Endothelial cell of umbilical vein (primary cell): ENCODE data around the gene MARCHF9.

Source experiments
- CTCF ChIP-seq, 2 donors: IDR thresholded peaks; 1 replicate in 1 of 2; 2 replicates in 1 of 2; pipeline ENCODE4 v1.5.1; 2011; ENCODE audit warnings: low read length in 2 of 2, mild to moderate bottlenecking in 2 of 2, moderate library complexity in 2 of 2, control low read depth in 1 of 2, inconsistent platforms in 1 of 2, low read depth in 1 of 2; ENCODE audit not compliant: insufficient read depth in 1 of 2; ENCODE audit errors: extremely low read depth in 1 of 2
- JUN ChIP-seq: IDR thresholded peaks from 2 replicates; pipeline ENCODE4 v1.6.1; 2011; ENCODE audit warnings: borderline replicate concordance, low read depth; ENCODE audit not compliant: insufficient read length, insufficient read depth
- POLR2A ChIP-seq: IDR thresholded peaks from 2 replicates; pipeline ENCODE4 v1.6.1; 2012; ENCODE audit warnings: low read depth, mild to moderate bottlenecking, control low read depth, low read length
- POLR2AphosphoS5 ChIP-seq: IDR thresholded peaks from 2 replicates; pipeline ENCODE4 v1.6.1; 2012; ENCODE audit warnings: low read depth, mild to moderate bottlenecking, control low read depth, low read length, moderate library complexity; ENCODE audit not compliant: insufficient read depth

GRCh38 chr12:57777911-57778310, 23.0 kb downstream of the MARCHF9 start:
- no peak for TF ChIP-seq CTCF (IDR thresholded peaks at IDR 0.05; ENCODE audit: extremely low read depth in 1 of 2, insufficient read depth in 1 of 2, low read depth in 1 of 2, low read length in 2 of 2)
- TF ChIP-seq POLR2A = no peak
- no peak for TF ChIP-seq JUN
- no peak for TF ChIP-seq POLR2AphosphoS5
